LNCAP (cell line): Measurements from ENCODE around the gene BMAL2.

ENCODE experiments used
- TF ChIP-seq, protein P1 (sequence below): fragments of 450-650 bp; IDR thresholded peaks from 2 replicates; pipeline ENCODE4 v1.5.1; 2017; ENCODE audit warnings: mild to moderate bottlenecking

Gene BMAL2

DNA sequence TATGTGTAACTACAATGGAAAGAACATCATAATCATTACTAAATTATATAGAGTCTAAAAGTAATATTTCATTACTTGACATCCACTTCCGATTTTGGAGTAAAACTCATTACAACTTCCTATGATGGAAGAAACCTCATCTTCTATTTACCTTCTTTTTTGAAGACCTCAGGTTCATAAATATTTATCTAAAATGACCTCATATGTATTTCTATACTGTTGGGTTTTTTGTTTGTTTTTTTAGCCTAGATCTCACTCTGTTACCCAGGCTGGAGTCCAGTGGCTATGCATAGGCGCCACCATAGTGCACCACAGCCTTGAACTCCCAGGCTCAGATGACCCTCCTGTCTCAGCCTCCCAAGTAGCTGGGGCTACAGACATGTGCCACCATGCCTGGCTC, 39.9 kb upstream of the BMAL2 start:
- TF ChIP-seq, protein P1, sequence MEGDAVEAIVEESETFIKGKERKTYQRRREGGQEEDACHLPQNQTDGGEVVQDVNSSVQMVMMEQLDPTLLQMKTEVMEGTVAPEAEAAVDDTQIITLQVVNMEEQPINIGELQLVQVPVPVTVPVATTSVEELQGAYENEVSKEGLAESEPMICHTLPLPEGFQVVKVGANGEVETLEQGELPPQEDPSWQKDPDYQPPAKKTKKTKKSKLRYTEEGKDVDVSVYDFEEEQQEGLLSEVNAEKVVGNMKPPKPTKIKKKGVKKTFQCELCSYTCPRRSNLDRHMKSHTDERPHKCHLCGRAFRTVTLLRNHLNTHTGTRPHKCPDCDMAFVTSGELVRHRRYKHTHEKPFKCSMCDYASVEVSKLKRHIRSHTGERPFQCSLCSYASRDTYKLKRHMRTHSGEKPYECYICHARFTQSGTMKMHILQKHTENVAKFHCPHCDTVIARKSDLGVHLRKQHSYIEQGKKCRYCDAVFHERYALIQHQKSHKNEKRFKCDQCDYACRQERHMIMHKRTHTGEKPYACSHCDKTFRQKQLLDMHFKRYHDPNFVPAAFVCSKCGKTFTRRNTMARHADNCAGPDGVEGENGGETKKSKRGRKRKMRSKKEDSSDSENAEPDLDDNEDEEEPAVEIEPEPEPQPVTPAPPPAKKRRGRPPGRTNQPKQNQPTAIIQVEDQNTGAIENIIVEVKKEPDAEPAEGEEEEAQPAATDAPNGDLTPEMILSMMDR: no peak

DNA sequence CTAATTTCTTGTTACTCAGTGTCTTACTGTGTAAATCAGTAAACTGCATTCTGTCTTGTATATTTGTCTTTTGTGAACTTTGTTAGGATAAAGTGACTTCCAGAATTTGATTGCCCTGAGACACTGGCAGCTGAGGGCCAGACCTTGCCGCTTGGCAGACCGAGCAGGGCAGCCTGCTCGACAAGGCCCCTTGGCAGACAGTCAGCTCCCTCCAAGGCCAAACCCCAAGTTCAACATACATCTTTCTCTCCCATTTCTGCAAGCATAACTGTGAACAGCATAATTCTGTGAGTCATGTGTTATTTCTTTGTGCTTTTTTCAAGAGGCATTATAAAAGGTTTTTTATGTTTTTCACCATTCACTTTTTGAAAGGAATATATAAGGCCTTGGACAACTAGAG, 39.2 kb upstream of the BMAL2 start:
- TF ChIP-seq, protein P1: no peak

DNA sequence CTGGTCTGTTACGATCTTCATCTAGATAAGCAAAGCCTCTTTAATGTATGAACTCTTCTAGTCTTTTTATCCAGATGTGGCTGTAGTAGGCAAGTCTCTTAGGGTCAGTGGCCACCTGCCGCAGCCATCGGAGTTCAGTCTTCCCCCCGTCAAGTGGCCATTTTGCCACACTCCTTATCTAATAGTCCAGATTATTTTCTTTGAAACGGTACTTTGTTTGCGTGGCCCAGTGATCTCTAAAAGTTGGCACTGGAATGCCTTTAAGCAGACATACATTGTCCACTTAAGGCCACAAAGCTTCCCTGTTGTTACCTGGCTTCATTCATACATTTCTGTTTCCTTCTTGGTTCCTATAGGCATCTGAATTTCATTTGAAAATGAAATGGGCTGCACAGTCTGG, 36.0 kb upstream of the BMAL2 start:
- TF ChIP-seq, protein P1: no peak

DNA sequence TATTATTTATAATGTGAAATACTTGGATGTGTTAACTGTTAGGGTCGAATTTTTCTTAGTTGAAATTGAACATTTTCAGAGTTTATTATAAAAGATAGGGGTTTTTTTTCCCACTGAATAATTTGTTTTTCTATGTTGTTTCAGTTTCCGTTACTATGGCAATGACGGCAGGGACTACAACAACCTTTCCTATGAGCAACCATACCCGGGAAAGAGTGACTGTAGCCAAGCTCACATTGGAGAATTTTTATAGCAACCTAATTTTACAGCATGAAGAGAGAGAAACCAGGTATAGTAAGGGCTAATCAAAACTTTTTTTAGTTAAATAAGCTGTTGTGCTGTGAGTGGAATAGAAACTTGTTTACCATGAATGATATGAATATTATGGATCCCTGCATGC, 35.1 kb upstream of the BMAL2 start:
- TF ChIP-seq, protein P1: no peak

DNA sequence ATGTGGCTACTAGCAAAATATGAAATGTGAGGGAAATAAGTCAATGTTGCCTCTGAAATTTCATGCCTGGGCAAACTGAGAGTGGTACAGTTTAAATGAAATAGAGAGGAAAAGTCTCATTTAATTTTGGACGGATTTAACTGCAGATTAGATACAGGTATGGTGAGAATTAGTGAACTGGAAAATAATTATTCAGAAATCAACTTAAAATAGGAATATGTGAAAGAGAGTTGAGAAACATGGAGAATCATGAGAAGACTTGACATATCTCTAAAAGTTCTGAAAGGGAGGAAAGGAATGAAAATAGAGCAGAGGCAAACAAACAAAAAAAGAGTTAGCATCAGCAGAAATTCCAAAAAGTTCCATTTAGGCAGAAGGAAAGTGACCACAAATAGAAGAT, 33.5 kb upstream of the BMAL2 start:
- TF ChIP-seq, protein P1: no peak

DNA sequence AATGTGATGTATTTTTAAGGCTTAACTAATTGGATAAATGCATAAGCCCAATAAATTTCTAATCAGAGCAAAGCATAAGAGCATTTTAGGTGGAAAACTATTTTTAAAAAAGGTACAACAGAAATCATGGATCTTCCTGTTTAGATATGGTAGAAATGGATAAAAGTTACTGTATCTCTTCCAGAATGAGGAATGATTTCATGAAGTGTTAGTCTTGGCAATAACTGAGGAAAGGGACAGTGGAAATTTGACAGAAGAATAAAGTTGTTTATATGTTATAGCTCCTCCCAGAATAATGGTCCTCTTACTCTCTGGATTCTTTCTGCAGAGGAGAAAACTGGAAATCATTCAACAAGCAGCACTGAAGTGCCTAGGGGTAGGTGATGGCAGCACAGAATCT, 32.4 kb upstream of the BMAL2 start:
- TF ChIP-seq, protein P1: no peak

DNA sequence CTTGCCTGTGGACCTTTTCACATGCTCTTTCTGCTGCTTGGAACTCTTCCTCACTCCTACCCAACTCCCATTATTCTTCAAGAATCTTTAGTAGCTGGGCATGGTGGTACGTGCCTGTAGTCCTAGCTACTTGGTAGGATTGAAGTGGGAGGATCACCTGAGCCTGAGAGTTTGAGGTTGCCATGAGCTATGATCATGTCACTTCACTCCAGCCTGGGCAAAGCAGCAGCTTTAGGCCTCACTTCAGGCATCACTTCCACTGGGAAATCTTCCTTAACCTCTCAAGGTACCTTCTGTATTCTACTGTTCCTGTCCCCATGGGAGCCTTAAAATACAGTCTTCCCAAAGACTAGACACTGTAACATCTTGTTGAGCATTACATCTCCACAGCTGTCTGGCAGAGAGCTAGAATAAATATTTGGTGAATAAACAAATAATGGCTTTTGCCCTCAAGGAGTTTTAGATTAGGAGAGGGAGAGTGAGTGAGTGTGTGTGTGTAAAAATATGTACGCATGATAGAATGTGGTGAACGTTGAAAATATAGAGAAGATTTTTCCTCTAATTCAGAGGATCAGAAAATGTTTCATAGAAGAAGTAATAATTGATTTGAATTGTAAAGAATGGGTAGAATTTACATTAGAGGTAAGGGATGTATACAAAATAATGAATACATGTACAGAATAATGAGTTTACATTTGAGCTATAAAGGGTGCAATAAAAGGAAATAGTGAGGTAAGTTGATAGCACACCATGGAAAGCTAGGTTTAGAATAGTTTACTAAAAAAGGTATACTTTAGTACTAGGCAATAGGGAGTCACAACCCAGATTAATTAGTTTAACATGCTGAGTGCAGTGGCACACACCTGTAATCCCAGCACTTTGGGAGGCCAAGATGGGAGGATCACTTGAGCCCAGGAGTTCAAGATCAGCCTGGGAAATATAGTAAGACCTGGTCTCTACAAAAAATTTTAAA, 29.2 kb upstream of the BMAL2 start:
- TF ChIP-seq, protein P1: no peak
